WTC11 (cell line): ENCODE measurements around the gene NFKB1. TPM values are rescaled to one million over a fixed set of nuclear protein-coding genes. Genes with fewer than 3 reads are reported as not detected.

Experiments
- ATAC-seq: fragments of 200-7000 bp; cut with Tn5 transposase; 2 replicates; pipeline ENCODE4 v1.10.0; 2021; ENCODE audit warnings: mild to moderate bottlenecking, moderate library complexity
- CTCF ChIA-PET: fragments of 300-600 bp; sonication (Branson Sonifier 250); formaldehyde crosslinking; loops from one replicate; lab custom pipeline; 2021; ENCODE audit warnings: antibody characterized with exemption; lab: Charles Lee
- POLR2A ChIA-PET: fragments of 350-600 bp; sonication (Branson Sonifier 250); formaldehyde crosslinking; loops from one replicate; lab custom pipeline; 2021; ENCODE audit warnings: antibody characterized with exemption; lab: Charles Lee
- DNase-seq: peaks from one replicate; pipeline ENCODE4 v3.0.0; 2021; ENCODE audit warnings: low spot score
- H3K27ac Mint-ChIP-seq: 2 replicates; pipeline ENCODE4 v1.8.0; 2021; ENCODE audit warnings: mixed read lengths
- H3K27me3 Mint-ChIP-seq: 2 replicates; pipeline ENCODE4 v1.8.0; 2021; ENCODE audit warnings: low read depth, mild to moderate bottlenecking, moderate library complexity, mixed read lengths
- H3K36me3 Mint-ChIP-seq: 2 replicates; pipeline ENCODE4 v1.8.0; 2021; ENCODE audit warnings: mixed read lengths
- H3K4me1 Mint-ChIP-seq: 2 replicates; pipeline ENCODE4 v1.8.0; 2022; ENCODE audit warnings: mixed read lengths
- H3K4me3 Mint-ChIP-seq: 2 replicates; pipeline ENCODE4 v1.8.0; 2021; ENCODE audit warnings: mild to moderate bottlenecking, moderate library complexity, mixed read lengths
- H3K9me3 Mint-ChIP-seq: 2 replicates; pipeline ENCODE4 v1.8.0; 2021; ENCODE audit warnings: mixed read lengths
- ATF1 ChIP-seq: sonication (generic); formaldehyde crosslinking; IDR thresholded peaks from 2 replicates; pipeline ENCODE4 v1.8.1; 2023; ENCODE audit warnings: mild to moderate bottlenecking, moderate library complexity, missing genetic modification reagents
- CREB1 ChIP-seq: sonication (generic); formaldehyde crosslinking; IDR thresholded peaks from 2 replicates; pipeline ENCODE4 v1.8.0; 2023; ENCODE audit warnings: mild to moderate bottlenecking, missing genetic modification reagents
- ESRRA ChIP-seq: sonication (generic); formaldehyde crosslinking; IDR thresholded peaks from 2 replicates; pipeline ENCODE4 v1.8.1; 2022; ENCODE audit warnings: mild to moderate bottlenecking, missing genetic modification reagents, borderline replicate concordance
- JUN ChIP-seq: sonication (generic); formaldehyde crosslinking; IDR thresholded peaks from 2 replicates; pipeline ENCODE4 v1.8.0; 2023; ENCODE audit warnings: mild to moderate bottlenecking, missing genetic modification reagents
- PRRX2 ChIP-seq: fragments of 250-450 bp; sonication (Bioruptor Pico); IDR thresholded peaks from 2 replicates; pipeline ENCODE4 v1.8.0; 2021; ENCODE audit warnings: mild to moderate bottlenecking
- SMAD3 ChIP-seq: sonication (generic); formaldehyde crosslinking; IDR thresholded peaks from 2 replicates; pipeline ENCODE4 v1.8.0; 2022; ENCODE audit warnings: missing genetic modification reagents, mild to moderate bottlenecking, borderline replicate concordance
- SMAD4 ChIP-seq: sonication (generic); formaldehyde crosslinking; IDR thresholded peaks from 2 replicates; pipeline ENCODE4 v1.8.0; 2022; ENCODE audit warnings: mild to moderate bottlenecking, missing genetic modification reagents
- SOX15 ChIP-seq: fragments of 250-450 bp; sonication (Bioruptor Pico); IDR thresholded peaks from 2 replicates; pipeline ENCODE4 v1.9.0; 2021; ENCODE audit warnings: mild to moderate bottlenecking
- ZBTB21 ChIP-seq: sonication (generic); formaldehyde crosslinking; IDR thresholded peaks from 2 replicates; pipeline ENCODE4 v1.8.1; 2023; ENCODE audit warnings: mild to moderate bottlenecking, missing genetic modification reagents, borderline replicate concordance
- ZNF121 ChIP-seq: sonication (generic); formaldehyde crosslinking; IDR thresholded peaks from 2 replicates; pipeline ENCODE4 v1.8.0; 2023; ENCODE audit warnings: missing genetic modification reagents
- ZNF219 ChIP-seq: sonication (generic); formaldehyde crosslinking; IDR thresholded peaks from 2 replicates; pipeline ENCODE4 v1.8.0; 2023; ENCODE audit warnings: missing genetic modification reagents, mild to moderate bottlenecking, borderline replicate concordance
- ZNF232 ChIP-seq: sonication (generic); formaldehyde crosslinking; IDR thresholded peaks from 2 replicates; pipeline ENCODE4 v1.8.0; 2022; ENCODE audit warnings: mild to moderate bottlenecking, missing genetic modification reagents
- total RNA-seq: library from RNA; stranded (reverse); gene quantifications from 3 replicates; pipeline ENCODE4 v1.2.3, GENCODE V29; 2021
- TF ChIP-seq, protein P1 (sequence below): sonication (generic); formaldehyde crosslinking; IDR thresholded peaks from 2 replicates; pipeline ENCODE4 v1.8.0; 2022; ENCODE audit warnings: mild to moderate bottlenecking, missing genetic modification reagents
- TF ChIP-seq, protein P2 (sequence below): sonication (generic); formaldehyde crosslinking; IDR thresholded peaks from 2 replicates; pipeline ENCODE4 v1.8.1; 2023; ENCODE audit warnings: mild to moderate bottlenecking, moderate library complexity, missing genetic modification reagents
- TF ChIP-seq, protein P3 (sequence below): fragments of 200-600 bp; IDR thresholded peaks from 2 replicates; pipeline ENCODE4 v1.8.0; 2022; ENCODE audit warnings: antibody characterized with exemption
- TF ChIP-seq, protein P4 (sequence below): fragments of 250-450 bp; sonication (Bioruptor Pico); IDR thresholded peaks from 2 replicates; pipeline ENCODE4 v1.9.0; 2021; ENCODE audit warnings: mild to moderate bottlenecking, borderline replicate concordance
- TF ChIP-seq, protein P5 (sequence below): sonication (generic); formaldehyde crosslinking; IDR thresholded peaks from 2 replicates; pipeline ENCODE4 v1.8.1; 2023; ENCODE audit warnings: mild to moderate bottlenecking, missing genetic modification reagents, moderate library complexity
- TF ChIP-seq, protein P6 (sequence below): fragments of 250-450 bp; sonication (Bioruptor Pico); IDR thresholded peaks from 2 replicates; pipeline ENCODE4 v1.8.0; 2021; ENCODE audit warnings: mild to moderate bottlenecking
- TF ChIP-seq, protein P7 (sequence below): fragments of 250-450 bp; sonication (Bioruptor Pico); IDR thresholded peaks from 2 replicates; pipeline ENCODE4 v1.9.0; 2021; ENCODE audit warnings: moderate library complexity, mild to moderate bottlenecking, inconsistent platforms, borderline replicate concordance

NFKB1 gene
- total RNA-seq, 1 experiment from 2014 or later: 5.6 TPM

DNA sequence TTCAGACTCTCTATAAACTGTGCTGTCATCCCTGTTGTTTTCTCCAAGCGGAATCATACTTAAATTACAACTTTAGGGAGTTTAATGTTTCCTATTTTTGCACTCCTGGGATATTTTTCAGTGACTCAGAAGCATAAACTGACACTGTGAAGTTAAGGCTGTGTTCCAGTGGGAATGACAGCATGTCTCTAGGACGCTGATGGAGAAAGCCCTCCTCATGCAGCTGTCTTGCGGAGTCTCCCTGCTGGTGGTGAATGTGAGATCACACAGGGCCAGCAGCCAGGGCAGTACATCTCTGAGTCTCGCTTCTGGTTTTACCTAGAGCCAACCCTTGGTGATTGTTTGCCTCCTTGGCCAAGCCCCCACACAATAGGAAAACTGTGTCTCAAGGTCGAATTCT is 53.3 kb downstream of the NFKB1 start (continued):
- TF ChIP-seq ATF1: no peak
- no peak for TF ChIP-seq SOX15 (CRISPR knock-in tag)

DNA sequence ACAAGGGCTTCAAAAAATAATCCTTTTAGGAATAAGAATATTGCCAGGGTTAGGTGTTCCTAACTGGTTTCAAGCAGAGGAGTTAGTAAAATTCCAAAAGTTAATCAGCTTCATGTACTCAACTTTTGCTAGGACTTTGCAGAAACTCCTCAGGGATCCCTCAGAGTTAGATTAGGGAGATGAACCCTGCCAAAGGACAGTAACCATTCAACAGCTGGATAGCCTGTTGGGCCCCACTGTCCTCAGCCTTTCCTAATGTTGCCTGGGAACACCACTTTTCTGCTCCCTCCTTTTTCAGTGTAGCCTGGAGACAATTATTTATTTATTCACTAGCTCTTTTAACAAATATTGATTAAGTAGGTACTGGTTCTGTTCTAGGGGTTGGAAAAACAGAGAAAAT is 53.8 kb downstream of the NFKB1 start:
- H3K27me3 Mint-ChIP-seq: no peaks in the 10 kb centered on the region
- DNase-seq: no peak
- TF ChIP-seq, protein P1, sequence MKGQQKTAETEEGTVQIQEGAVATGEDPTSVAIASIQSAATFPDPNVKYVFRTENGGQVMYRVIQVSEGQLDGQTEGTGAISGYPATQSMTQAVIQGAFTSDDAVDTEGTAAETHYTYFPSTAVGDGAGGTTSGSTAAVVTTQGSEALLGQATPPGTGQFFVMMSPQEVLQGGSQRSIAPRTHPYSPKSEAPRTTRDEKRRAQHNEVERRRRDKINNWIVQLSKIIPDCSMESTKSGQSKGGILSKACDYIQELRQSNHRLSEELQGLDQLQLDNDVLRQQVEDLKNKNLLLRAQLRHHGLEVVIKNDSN: no peak
- TF ChIP-seq CREB1 (no peak), ZNF232 (CRISPR knock-in tag) (no peak), ZNF121 (no peak), SMAD4 (CRISPR knock-in tag) (no peak), ZNF219 (no peak), ESRRA (no peak), ZBTB21 (no peak), JUN (no peak), SMAD3 (CRISPR knock-in tag) (no peak), PRRX2 (CRISPR knock-in tag) (no peak)
- TF ChIP-seq, protein P2, sequence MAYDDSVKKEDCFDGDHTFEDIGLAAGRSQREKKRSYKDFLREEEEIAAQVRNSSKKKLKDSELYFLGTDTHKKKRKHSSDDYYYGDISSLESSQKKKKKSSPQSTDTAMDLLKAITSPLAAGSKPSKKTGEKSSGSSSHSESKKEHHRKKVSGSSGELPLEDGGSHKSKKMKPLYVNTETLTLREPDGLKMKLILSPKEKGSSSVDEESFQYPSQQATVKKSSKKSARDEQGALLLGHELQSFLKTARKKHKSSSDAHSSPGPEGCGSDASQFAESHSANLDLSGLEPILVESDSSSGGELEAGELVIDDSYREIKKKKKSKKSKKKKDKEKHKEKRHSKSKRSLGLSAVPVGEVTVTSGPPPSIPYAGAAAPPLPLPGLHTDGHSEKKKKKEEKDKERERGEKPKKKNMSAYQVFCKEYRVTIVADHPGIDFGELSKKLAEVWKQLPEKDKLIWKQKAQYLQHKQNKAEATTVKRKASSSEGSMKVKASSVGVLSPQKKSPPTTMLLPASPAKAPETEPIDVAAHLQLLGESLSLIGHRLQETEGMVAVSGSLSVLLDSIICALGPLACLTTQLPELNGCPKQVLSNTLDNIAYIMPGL: no peak
- TF ChIP-seq, protein P3, sequence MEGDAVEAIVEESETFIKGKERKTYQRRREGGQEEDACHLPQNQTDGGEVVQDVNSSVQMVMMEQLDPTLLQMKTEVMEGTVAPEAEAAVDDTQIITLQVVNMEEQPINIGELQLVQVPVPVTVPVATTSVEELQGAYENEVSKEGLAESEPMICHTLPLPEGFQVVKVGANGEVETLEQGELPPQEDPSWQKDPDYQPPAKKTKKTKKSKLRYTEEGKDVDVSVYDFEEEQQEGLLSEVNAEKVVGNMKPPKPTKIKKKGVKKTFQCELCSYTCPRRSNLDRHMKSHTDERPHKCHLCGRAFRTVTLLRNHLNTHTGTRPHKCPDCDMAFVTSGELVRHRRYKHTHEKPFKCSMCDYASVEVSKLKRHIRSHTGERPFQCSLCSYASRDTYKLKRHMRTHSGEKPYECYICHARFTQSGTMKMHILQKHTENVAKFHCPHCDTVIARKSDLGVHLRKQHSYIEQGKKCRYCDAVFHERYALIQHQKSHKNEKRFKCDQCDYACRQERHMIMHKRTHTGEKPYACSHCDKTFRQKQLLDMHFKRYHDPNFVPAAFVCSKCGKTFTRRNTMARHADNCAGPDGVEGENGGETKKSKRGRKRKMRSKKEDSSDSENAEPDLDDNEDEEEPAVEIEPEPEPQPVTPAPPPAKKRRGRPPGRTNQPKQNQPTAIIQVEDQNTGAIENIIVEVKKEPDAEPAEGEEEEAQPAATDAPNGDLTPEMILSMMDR: no peak
- TF ChIP-seq, protein P4, sequence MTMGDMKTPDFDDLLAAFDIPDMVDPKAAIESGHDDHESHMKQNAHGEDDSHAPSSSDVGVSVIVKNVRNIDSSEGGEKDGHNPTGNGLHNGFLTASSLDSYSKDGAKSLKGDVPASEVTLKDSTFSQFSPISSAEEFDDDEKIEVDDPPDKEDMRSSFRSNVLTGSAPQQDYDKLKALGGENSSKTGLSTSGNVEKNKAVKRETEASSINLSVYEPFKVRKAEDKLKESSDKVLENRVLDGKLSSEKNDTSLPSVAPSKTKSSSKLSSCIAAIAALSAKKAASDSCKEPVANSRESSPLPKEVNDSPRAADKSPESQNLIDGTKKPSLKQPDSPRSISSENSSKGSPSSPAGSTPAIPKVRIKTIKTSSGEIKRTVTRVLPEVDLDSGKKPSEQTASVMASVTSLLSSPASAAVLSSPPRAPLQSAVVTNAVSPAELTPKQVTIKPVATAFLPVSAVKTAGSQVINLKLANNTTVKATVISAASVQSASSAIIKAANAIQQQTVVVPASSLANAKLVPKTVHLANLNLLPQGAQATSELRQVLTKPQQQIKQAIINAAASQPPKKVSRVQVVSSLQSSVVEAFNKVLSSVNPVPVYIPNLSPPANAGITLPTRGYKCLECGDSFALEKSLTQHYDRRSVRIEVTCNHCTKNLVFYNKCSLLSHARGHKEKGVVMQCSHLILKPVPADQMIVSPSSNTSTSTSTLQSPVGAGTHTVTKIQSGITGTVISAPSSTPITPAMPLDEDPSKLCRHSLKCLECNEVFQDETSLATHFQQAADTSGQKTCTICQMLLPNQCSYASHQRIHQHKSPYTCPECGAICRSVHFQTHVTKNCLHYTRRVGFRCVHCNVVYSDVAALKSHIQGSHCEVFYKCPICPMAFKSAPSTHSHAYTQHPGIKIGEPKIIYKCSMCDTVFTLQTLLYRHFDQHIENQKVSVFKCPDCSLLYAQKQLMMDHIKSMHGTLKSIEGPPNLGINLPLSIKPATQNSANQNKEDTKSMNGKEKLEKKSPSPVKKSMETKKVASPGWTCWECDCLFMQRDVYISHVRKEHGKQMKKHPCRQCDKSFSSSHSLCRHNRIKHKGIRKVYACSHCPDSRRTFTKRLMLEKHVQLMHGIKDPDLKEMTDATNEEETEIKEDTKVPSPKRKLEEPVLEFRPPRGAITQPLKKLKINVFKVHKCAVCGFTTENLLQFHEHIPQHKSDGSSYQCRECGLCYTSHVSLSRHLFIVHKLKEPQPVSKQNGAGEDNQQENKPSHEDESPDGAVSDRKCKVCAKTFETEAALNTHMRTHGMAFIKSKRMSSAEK (CRISPR knock-in tag): no peak
- TF ChIP-seq, protein P5, sequence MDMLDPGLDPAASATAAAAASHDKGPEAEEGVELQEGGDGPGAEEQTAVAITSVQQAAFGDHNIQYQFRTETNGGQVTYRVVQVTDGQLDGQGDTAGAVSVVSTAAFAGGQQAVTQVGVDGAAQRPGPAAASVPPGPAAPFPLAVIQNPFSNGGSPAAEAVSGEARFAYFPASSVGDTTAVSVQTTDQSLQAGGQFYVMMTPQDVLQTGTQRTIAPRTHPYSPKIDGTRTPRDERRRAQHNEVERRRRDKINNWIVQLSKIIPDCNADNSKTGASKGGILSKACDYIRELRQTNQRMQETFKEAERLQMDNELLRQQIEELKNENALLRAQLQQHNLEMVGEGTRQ: no peak
- TF ChIP-seq, protein P6, sequence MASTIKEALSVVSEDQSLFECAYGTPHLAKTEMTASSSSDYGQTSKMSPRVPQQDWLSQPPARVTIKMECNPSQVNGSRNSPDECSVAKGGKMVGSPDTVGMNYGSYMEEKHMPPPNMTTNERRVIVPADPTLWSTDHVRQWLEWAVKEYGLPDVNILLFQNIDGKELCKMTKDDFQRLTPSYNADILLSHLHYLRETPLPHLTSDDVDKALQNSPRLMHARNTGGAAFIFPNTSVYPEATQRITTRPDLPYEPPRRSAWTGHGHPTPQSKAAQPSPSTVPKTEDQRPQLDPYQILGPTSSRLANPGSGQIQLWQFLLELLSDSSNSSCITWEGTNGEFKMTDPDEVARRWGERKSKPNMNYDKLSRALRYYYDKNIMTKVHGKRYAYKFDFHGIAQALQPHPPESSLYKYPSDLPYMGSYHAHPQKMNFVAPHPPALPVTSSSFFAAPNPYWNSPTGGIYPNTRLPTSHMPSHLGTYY: no peak
- TF ChIP-seq, protein P7, sequence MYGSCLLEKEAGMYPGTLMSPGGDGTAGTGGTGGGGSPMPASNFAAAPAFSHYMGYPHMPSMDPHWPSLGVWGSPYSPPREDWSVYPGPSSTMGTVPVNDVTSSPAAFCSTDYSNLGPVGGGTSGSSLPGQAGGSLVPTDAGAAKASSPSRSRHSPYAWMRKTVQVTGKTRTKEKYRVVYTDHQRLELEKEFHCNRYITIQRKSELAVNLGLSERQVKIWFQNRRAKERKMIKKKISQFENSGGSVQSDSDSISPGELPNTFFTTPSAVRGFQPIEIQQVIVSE (CRISPR knock-in tag): no peak
- peak; percentile 24; the same call in 1 of the 2 replicates for ATAC-seq
- ChIA-PET POLR2A (no interaction called here), CTCF (interaction anchor here (0.9 to 2.4 kb wide), 2 partner anchors 13 to 124 kb away, joined by 6 to 8 read pairs; no protein-coding TSS in a partner anchor)
- peaks cover 5% of the 10 kb centered on the region for H3K4me1 Mint-ChIP-seq
- H3K4me3 Mint-ChIP-seq: no peak overlapping the region
- H3K27ac Mint-ChIP-seq: no peak overlapping the region
- no peaks in the 10 kb centered on the region for H3K9me3 Mint-ChIP-seq
- H3K36me3 Mint-ChIP-seq: no peaks in the 10 kb centered on the region
